GM21619 (cell line): ENCODE data around the gene IL22RA1.

Source experiments
- ATAC-seq: cut with Tn5 transposase; IDR thresholded peaks from one replicate; pipeline ENCODE4 v1.9.1; 2021; ENCODE audit not compliant: unreplicated experiment

The IL22RA1 gene

GRCh38 chr1:24142546-24143534, at the start of gene IL22RA1:
Gene IL22RA1, minus strand, starts transcription at chr1:24143140. Its CDS starts 58 bp downstream, at chr1:24143082.
- no peak for ATAC-seq

GRCh38 chr1:24191860-24192259, 48.9 kb upstream of the IL22RA1 start:
- ATAC-seq = no peak

- peak; percentile 46 for ATAC-seq
Measured at GRCh38 chr1:24190983-24191461, 48.1 kb upstream of the IL22RA1 start.

GRCh38 chr1:24189528-24189927, 46.6 kb upstream of the IL22RA1 start:
- no peak for ATAC-seq

- peak; percentile 34 for ATAC-seq
Measured at GRCh38 chr1:24186993-24187790, 44.3 kb upstream of the IL22RA1 start, which contains the start of gene IFNLR1. Gene IFNLR1, minus strand, starts transcription at chr1:24187289. Its CDS starts 41 bp downstream, at chr1:24187248.

- no peak for ATAC-seq
Measured at GRCh38 chr1:24186711-24186992, 43.7 kb upstream of the IL22RA1 start.

GRCh38 chr1:24186031-24186710, 43.2 kb upstream of the IL22RA1 start:
- ATAC-seq = no peak

- no peak for ATAC-seq
Measured at GRCh38 chr1:24185076-24185475, 42.1 kb upstream of the IL22RA1 start.

- no peak for ATAC-seq
Measured at GRCh38 chr1:24182061-24182460, 39.1 kb upstream of the IL22RA1 start.

- no peak for ATAC-seq
Measured at GRCh38 chr1:24181619-24182018, 38.7 kb upstream of the IL22RA1 start.

GRCh38 chr1:24180676-24181075, 37.7 kb upstream of the IL22RA1 start:
- ATAC-seq = no peak

GRCh38 chr1:24179251-24179840, 36.4 kb upstream of the IL22RA1 start:
- ATAC-seq = no peak

- no peak for ATAC-seq
Measured at GRCh38 chr1:24178407-24178806, 35.5 kb upstream of the IL22RA1 start.

- no peak for ATAC-seq
Measured at GRCh38 chr1:24177161-24177560, 34.2 kb upstream of the IL22RA1 start.

GRCh38 chr1:24175033-24175755, 32.3 kb upstream of the IL22RA1 start:
- no peak for ATAC-seq

GRCh38 chr1:24173638-24174575, 31.0 kb upstream of the IL22RA1 start:
- ATAC-seq = no peak

- no peak for ATAC-seq
Measured at GRCh38 chr1:24172598-24172997, 29.7 kb upstream of the IL22RA1 start.

- no peak for ATAC-seq
Measured at GRCh38 chr1:24169286-24169685, 26.3 kb upstream of the IL22RA1 start.

- no peak for ATAC-seq
Measured at GRCh38 chr1:24168245-24168644, 25.3 kb upstream of the IL22RA1 start.
